Cortex of kidney (tissue), 1 donor: ENCODE data around the gene PBX3.
"Not testable (repeated sequence)": the region's sequence is repeated elsewhere in the genome, so short reads cannot be mapped to it uniquely, and the experiment has no call there.

Experiments
- DNase-seq: peaks from one replicate; lab custom pipeline; 2025; lab: John Stamatoyannopoulos, UW

The PBX3 gene

DNA sequence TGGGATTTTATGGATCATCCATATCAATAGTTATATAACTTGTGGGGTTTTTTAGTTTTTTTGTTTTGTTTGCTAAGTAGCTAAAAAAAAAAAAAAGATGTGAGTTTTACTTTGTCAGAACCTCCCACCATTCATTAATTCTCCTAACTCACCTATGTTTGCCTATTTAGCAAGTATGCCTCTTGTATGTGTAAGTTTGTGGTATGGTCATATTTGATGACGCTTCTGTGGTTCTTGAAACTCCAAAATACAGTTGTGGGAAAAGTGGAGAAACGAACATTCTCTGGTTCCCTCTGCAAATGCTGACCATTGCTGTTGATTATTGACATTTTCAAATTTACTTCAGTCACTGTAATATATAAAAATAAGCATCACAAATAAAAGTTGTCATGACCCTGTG, 75.7 kb downstream of the PBX3 start:
- DNase-seq, result no peak

DNA sequence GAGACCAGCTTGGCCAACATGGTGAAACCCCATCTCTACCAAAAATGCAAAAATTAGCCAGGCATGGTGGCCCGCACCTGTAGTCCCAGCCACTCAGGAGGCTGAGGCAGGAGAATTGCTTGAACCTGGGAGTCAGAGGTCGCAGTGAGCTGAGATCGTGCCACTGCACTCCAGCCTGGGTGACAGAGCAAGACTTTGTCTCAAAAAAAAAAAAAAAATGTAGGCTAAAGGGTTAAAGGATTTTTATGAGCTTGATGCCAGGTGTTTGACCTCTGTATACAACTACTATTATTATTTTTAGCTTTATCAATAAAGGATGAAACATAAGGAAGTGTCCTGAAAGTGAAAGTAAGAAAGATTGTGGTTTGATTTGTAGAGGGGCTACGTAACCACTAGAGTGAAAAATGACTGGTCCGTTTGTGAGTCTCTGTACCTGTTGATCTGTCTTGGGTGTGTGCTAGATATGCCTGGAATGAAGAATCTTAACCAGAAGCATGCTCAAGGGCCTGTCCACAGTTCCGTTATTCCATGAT, 76.8 kb downstream of the PBX3 start:
- not testable (repeated sequence) for DNase-seq

DNA sequence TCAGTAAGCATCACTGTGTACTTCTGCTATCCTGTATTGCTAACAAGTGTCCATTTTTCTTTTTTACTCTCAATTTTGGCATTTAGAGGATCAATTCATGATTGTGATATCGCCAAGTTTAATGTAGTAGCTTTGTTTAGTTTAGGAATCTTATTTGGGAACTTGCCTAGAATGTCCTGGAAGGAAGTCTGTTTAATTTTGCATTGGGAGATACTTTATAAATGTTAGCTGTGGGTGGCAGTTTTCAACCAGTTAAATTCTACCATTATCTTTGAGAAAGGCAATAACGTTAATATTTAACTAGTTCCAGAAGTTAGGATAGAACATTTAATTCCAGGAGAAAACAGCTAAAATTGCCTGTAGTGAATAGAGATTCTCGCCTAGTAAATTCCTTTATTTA, 78.6 kb downstream of the PBX3 start:
- DNase-seq, result no peak

DNA sequence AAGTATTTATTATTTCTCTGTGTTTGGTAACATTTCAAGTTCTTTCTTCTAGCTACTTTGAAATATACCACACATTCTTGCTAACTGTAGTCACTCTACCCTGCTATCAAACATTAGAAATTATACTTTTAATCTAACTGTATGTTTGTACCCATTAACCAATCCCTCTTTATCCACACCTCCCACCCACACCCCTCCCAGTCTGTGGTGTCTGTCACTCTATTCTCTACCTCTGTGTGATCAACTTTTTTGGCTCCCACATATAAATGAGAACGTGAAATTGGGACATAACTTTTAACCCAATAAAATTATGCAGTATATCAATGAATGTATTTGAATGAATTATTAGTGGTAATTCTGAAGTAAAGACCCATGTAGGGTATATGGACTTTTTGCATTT, 79.7 kb downstream of the PBX3 start:
- DNase-seq, result no peak

DNA sequence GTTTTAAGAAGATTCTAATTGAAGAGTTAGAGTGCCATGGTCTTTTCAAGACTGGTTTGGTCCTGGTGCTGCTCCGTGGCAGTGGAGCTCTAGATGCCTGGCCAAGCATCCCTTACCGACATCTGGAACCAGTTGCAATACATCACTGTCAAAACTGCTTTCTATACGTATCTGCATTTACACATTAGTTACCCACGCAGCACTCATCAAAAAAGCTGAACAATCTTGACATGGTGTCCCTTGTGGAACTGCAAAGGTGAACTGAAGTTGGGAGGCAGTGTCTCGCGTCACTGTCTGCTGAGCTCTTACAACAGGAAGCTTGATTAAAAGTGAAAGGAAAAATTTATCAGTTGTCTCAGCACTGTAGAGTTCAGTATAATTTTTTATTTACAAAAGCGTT, 82.6 kb downstream of the PBX3 start:
- DNase-seq, result no peak

DNA sequence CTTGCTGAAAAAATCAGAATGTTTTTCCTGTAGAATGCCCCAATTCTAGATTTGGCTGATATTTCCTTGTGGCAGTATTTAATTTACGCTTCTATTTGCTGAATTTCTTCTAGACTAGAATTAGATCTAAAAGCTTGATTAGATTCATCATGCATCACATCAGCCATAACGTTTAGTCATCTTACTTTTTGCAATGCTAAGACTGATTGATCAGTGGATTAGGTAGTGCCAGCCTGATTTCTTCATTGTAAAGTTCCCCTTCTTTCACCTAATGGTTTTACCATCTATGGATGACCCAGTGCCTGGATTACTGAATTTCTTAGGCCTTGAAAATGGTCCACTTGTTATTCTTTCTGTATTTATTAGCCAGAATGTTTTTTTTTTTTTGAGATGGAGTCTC, 83.9 kb downstream of the PBX3 start:
- DNase-seq, result no peak

DNA sequence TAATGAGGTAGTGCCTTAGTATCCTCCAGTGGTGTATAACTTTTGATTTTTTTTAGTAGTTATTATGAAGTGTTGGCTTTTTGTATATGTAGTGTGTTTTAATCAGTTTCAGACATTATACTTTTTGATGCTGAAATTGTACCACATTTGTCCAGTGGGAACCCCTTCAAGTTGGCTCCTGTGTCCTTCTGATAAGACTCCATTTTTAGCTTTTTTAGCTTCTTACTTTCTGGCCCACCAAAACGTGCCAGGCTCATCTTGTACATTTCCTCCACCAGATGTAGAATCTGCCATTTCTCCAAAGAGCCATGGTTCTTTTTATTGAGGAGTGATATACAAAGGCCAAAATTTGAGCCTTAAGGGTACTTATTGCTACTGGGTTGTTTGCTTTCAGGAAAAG, 84.4 kb downstream of the PBX3 start:
- DNase-seq, result no peak

DNA sequence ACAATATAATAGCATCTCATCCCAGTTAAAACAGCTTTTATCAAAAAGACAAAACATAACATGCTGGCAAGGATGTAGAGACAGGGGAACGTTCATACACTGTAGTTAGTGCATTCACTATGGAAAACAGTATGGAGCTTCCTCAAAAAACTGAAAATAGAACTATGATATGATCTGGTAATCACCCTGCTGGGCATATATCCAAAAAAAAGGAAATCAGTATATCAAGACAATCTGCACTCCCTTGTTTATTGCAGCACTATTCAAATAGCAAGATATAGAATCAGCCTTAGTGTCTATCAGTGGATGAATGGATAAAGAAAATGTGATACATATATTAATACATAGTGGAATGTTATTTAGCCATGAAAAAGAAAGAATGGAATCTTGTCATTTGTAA, 88.5 kb downstream of the PBX3 start:
- no peak for DNase-seq

DNA sequence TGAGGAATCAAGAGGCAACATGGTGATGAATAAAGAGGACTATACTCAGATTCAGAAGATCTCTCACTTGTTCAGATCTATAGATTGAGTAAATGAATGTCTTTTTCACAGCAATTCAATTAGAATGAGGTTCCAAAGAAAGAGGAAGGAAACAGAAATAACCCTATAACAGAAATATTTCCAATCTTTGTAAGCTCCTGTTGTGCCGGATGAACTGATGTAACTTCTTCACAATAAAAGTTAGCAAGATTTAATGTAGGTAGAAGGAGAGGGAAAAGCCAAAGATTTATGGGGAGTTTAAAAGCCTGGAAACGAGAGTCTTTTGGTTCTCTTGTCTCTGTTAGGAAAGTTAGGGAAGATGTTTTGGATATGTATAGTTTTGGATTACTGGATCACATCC, 92.1 kb downstream of the PBX3 start:
- DNase-seq, result no peak

DNA sequence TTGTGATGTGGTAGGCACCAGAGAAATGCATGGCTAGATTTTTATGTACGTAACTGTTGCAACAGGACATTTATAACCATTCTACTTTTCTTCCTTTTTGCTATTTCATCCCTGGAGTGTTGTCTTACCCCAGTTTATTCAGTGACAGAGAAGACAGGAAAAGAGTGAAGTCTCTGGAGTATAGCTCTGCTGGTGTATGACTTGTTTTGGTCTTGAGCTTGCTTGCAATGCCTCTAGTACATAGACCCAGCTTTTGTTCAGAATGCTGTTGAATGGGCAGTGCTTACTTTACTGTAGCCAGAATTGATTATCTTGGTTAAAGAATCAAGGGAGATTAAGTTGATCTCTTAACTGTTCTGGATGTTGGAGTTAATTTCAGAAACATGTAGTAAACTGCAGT, 94.3 kb downstream of the PBX3 start:
- no peak for DNase-seq

DNA sequence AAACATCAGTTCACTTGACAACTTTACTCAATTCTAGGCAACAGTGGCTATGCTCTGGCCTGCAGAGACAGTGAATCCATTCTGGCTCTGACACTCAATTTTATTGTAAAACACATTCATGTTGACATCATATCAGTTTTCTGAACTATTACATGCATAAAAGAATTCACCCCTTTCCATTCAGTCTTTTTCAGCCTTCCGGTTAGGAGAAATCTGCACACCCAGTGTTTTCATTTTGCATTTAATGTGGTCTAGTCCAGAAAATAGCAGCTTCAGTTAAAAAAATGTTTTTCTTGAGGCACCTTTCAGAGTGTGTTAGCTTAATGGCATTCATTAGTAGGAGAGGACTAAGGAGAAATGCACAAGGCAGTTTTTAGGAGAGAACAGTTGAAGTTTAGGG, 95.1 kb downstream of the PBX3 start:
- no peak for DNase-seq

DNA sequence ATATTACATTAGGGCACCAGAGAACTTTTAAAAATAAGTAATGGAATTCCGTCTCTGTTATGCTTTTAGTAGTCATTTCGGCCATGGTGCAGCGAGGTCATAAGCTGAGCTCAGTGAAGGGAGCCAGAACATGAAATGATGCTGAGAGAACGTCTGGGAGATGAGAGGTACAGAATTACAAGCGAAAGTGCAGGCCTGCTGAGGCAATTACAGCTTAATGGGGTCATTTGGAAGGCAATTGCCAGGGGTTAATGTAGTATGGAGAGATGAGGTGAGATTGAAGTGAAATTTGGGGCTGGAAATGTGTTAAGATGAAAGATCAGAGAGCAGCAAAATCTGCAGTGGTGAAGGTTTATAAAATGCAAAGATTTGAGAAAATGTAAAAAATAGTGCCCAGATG, 96.5 kb downstream of the PBX3 start:
- DNase-seq, result no peak

DNA sequence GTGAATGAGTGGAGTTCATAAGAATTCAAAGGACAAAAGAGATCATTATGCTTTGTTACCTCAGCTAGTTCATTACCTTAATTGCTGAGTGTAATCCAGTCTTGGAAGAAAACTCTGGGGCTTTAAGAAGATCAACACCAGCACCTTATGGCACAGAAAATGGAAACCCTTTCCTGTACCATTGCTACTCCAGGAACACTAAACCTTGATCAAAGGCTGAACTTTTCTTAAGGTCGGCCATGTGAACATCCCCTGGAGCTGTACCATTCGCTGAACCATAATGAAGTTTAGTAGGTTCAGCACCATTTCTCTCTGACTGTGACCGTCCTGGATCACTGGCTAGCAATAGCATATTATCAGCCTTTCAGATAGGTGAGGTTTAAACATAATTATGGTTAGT, 97.4 kb downstream of the PBX3 start:
- DNase-seq, result no peak

DNA sequence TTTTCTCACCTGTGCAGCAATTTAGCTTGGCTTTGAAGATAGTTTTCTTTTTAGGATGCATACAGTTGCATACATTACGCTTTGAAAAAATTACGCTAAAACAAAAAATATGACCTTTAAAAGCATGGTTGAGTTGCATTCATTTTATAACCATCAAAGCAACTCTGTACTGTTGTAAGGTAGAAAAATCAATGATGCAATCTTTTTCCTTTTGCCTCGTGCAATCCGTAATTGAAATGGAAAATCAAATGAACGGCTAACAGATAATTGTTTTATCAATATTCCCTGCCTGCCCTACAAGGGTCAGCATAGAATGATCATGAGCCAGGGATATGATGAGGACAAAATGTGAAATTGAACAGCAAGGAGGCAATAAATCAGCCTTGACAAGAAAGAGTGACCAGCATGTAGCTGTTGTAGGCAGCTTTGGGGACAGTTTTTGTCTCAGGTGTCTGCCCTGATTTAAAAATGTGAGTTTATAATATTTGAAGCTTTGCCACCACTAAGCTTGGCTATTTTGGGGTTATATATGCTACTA, 98.2 kb downstream of the PBX3 start:
- no peak for DNase-seq

DNA sequence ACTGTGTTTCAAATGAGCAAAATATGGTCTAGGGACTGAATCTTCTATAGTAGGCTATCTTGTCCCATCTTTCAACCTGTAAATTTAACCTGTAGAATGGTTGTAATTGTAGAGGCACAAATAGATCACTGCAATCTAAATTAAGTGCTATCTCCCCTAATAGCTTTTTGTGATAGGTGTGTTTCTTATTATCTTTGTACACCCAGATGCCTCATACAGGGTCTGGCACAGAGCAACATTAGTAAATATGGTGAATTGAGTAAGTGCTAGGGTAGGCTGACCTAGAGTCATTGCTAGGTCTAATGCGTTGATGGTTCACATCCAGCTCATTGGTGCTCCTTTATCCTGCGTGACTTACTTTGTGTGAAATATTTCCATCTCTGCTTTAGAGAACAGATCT, 100.6 kb downstream of the PBX3 start:
- no peak for DNase-seq

DNA sequence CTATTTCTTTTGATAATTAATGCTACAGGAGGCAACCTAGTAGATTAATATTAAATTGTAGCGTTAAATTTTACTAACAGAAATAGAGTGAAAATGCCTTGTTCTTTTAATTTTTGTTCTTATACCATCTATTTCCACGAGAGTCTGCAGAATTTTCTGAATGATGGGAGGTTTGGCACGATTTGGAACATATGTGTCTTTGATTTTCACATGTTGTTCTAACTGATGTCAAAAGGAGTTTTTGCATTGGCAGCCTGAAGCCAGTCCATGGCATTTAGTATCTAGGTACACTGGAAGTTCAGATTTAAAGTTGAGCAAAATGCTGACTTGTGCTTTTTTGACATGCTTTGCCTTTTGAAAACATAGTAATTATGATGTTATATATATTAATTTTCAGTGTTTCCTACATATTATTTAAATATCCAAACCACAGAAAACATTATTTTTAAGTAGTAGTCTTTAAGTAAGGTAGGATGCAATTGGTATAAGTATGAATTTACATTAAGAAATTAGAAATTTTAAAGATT, 103.0 kb downstream of the PBX3 start:
- DNase-seq, result no peak

DNA sequence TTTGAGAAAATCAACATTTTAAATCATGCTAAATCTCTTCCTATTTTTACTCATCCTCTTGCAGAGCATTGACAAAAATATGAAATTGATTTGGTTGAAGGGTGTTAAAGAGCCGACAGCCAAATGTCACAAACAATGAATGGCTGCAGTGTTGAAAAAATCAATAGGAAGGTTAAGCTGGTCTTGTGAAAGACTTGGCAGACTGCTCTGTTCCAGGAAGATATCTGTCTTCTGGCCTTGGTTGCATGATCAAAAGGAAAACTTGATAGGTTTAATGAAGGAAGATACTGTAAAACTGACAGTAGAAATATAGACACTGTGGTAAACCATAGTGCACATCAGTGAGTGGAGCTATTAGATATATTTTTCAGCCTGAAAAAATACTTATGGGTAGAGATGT, 103.6 kb downstream of the PBX3 start:
- no peak for DNase-seq

DNA sequence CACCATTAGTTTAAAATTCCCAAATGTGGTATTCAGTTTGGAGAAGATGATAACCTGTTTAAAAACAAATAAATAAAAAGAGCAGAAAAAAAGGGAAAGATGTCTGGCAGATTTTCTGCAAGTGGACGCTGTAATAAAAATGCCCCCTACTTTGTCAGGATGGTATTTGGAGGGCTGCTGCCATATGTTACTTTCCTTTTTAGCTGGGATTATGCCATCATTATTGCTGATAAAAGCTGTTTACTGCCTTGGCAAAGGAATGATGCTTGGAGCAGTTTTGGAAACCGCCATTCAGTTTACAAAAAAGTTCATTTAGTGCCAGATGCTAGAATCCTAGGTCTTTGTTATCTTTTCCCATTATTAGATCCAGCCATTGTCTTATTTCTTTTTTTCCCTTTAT, 104.8 kb downstream of the PBX3 start:
- DNase-seq, result no peak

DNA sequence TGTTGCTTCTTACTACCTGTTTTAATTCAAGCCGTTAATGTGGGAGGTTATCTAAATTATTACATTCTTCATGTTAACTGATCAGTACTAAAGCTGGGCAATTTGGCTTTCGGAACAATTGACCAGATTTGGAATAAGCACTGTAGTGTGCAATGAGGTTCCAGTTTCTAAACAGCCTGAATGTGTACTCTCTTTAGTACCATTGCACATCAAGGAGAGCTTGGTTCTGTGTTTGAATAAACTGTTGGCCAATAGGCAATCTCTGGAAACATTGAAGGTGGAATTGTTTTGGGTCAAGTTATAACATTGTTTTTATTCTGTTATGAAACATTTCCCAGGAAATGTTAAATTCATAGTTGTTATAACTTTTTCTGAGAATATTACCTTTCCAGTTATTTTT, 105.2 kb downstream of the PBX3 start:
- DNase-seq, result no peak

DNA sequence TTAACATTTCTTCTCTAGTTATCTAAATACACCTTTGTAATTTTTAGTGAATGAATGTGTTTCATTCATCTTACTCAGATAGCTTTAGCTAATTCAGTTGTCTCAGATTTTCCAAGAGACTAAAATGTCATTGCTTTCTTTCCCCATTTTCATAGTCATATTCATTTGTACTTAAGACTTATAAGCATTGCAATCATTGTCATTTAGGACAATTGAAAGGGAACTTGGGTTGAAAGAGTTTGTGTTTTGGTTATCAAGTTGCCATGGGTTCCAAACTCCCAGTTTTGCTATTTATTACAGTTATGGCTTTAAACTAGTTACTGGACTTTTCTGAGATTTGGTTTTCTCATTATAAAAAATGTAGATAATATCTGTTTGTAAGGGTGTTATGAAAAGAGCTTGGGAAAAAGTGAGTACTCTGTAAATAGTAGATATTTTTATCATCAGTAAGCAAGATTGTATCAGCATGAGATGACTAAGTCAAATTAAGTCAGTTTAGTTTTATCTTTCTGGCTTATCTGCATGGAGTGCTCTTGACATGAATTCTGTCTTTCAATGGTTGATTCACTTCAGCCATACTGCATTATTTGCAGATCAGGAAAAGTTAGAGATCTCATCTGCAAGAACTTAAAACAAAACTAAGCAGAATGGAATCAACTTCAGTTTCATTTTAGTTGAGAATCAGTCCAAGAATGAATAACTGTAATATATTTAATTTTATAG, 107.5 kb downstream of the PBX3 start:
- no peak for DNase-seq

DNA sequence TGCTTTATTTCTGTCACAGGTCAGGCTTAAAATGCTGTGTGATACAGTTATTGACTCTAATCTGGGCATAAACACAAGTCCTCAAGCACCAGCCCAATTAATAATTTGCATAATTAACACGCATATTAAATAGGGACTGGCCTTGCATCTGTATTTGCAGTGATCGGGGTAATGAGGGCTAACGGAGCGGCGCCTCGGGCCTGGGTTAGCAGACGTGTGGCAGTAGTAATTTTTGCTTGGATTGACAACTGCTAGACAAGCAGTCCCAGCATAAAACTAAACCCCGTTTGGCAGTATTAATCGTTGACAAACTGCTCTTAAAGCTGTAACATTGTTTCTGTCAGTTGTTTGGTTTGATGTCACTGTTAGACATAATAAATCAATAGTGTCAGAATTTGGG, 109.2 kb downstream of the PBX3 start:
- DNase-seq, result no peak

DNA sequence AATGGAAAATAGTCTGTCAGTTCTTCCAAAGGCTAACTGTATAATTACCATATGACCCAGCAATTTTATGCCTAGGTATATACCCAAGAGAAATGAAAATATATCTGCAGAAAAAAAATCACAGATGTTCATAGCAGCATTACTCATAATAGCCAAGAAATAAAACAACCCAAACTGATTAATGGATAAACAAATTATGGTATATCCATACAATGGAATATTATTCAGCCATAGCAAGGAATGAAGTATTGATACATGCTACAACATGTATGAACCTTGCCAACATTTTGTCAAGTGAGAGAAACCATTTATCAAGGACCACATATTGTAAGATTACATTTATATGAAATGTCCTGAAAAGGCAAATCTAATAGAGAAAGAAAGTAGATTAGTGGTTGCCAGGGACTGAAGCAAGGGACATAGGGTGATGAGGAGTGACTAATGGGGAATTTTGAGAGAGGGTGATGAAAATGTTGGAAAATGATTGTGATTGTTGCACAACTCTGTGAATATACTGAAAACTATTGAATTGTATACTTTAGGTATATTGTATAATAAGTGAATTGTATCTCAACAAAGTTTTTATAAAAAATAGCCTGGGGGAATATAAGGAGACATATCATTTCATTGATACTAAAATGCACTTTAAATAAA, 114.4 kb downstream of the PBX3 start:
- DNase-seq, result no peak

DNA sequence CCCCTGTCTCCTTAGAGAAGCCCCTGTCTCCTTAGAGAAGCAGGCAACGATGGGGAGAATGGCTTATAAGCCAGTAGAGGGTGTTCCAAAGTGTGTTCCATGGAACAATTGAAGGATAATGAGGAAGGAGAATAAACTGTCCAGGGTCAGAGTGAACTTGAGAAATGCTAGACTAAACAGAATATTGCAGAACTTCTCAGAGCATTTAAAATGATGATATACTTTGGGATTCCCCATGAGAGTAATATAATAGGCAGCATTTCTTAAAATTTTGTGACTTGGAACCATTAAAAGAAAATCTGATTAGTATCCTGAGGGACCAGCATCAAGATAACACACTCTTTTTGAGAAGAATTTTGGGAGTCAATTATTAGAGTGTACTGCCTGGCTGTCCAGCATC, 116.8 kb downstream of the PBX3 start:
- DNase-seq, result no peak
